Measurements from ENCODE around the gene ZFTA.

Gene ZFTA

DNA sequence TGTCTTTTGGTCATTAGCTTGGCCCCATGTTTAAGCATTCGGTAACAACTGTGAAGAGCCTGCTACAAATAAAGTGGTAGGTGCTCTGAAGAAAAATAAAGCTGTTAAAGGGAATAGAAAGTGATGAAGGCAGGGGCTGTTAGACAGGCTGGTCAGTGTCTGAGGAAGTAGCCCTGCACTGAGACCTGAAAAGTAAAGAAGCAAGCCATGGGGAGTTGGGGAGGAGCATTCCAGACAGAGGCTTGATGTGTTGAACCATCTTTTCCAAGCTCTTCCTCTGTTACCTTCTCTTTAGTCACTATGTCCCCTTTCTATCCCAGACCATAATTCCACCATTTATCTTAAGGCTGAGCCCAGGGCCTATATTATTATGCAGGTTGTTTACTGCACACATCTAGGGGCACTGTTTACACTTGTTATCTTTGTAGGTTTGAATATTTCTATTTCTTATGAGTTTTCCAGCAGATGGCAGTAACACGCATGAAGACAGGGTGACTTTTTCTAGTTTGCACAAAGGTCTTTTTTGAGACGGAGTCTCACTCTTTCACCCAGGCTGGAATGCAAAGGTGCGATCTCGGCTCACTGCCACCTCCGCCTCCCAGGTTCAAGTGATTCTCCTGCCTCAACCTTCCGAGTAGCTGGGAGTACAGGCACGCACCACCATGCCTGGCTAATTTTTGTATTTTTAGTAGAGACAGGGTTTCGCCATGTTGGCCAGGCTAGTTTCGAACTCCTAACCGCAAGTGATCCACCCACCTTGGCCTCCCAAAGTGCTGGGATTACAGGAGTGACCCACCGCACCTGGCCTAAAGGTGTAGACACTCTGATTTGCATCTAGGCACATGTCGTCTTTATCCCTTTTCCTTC, 23.0 kb downstream of the ZFTA start:
- no peak for DNase-seq

- peak; percentile 29 for DNase-seq
These were observed 29.7 kb downstream of the ZFTA start for GRCh38 chr11:63738720-63739360.

GRCh38 chr11:63737718-63738117, 30.9 kb downstream of the ZFTA start:
- DNase-seq = no peak

GRCh38 chr11:63736864-63737263, 31.7 kb downstream of the ZFTA start:
- DNase-seq = no peak

- DNase-seq = no peak
These were observed 39.2 kb downstream of the ZFTA start for GRCh38 chr11:63729326-63729725.

DNA sequence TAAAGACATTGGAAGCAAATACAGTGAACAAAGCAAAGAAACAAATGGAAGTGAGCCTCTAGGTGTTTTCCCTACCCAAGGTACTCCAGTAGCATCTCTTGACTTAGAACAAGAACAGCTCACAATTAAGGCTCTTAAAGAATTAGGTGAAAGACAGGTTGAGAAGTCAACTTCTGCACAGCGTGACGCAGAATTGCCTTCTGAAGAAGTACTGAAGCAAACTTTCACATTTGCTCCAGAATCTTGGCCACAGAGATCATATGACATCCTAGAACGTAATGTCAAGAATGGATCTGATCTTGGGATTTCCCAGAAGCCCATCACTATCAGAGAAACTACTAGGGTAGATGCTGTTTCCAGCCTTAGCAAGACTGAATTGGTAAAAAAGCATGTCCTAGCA, 48.0 kb downstream of the ZFTA start:
- DNase-seq = no peak

DNA sequence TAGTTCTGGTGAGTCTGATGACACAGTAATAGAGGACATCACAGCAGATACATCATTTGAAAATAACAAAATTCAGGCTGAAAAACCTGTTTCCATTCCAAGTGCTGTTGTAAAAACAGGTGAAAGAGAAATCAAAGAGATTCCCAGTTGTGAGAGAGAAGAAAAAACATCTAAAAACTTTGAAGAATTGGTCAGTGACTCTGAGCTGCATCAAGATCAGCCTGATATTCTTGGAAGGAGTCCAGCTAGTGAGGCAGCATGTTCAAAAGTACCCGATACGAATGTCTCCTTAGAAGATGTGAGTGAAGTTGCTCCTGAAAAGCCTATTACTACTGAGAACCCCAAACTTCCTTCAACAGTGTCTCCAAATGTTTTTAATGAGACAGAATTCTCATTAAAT, 48.6 kb downstream of the ZFTA start:
- no peak for DNase-seq

DNA sequence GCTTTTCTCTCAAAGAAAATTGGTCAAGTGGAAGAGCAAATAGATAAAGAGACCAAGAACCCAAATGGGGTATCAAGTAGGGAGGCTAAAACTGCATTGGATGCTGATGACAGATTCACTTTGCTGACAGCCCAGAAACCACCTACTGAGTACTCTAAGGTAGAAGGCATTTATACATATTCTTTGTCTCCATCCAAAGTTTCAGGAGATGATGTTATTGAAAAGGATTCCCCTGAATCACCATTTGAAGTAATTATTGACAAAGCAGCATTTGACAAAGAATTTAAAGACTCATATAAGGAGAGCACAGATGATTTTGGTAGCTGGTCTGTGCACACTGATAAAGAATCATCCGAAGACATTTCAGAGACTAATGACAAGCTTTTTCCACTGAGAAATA, 49.6 kb downstream of the ZFTA start:
- no peak for DNase-seq
